Neural crest cell (in vitro differentiated cells): ENCODE data around the gene PLCH1. TPM values are rescaled to one million over a fixed set of nuclear protein-coding genes. Genes with fewer than 3 reads are reported as not detected.
"Not testable (repeated sequence)": the region's sequence is repeated elsewhere in the genome, so short reads cannot be mapped to it uniquely, and the experiment has no call there.

Source experiments
- DNase-seq: peaks from one replicate; pipeline ENCODE4 v3.0.0; 2021; ENCODE audit warnings: low read depth, mixed read lengths, low spot score
- H3K27ac Mint-ChIP-seq: one replicate; pipeline ENCODE4 v1.8.0; 2021; ENCODE audit warnings: mild to moderate bottlenecking, mixed read lengths; ENCODE audit not compliant: unreplicated experiment
- H3K27me3 Mint-ChIP-seq: 2 replicates; pipeline ENCODE4 v1.8.0; 2021; ENCODE audit warnings: low read depth, mild to moderate bottlenecking, mixed read lengths
- H3K36me3 Mint-ChIP-seq: 2 replicates; pipeline ENCODE4 v1.8.0; 2021; ENCODE audit warnings: low read depth, mild to moderate bottlenecking, mixed read lengths
- H3K4me1 Mint-ChIP-seq: 2 replicates; pipeline ENCODE4 v1.8.0; 2021; ENCODE audit warnings: mixed read lengths
- H3K4me3 Mint-ChIP-seq: one replicate; pipeline ENCODE4 v1.8.0; 2021; ENCODE audit warnings: mild to moderate bottlenecking, mixed read lengths
- H3K9me3 Mint-ChIP-seq: 2 replicates; pipeline ENCODE4 v1.8.0; 2021; ENCODE audit warnings: mixed read lengths
- total RNA-seq: library from RNA; stranded (reverse); gene quantifications from 2 replicates; pipeline ENCODE4 v1.2.1, GENCODE V29; 2021
- TF ChIP-seq, protein P1 (sequence below): fragments of 200-600 bp; sonication (generic); conservative IDR thresholded peaks from 2 replicates; pipeline ENCODE4 v1.5.0; 2021; ENCODE audit warnings: antibody characterized with exemption, mild to moderate bottlenecking

PLCH1 gene
- total RNA-seq, 1 donor from 2014 or later, result 22.4 TPM

DNA sequence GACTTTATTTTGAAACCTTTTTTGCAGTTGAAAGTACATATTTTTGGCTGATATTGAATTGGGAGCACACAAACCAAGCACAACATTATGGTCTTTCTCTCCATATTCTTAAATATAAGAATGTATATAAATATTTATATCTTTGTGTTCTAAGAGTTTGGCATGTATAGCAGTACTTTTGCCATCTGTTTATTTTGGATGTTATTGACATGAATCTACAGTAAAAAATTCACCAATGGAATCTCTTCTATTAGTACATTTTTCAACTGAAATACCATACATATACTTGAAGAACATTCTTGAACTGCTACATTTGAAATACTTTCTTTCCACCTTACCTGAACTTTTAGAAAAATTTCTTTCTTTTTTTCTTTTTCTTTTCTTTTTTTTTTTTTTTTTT lies 342.2 kb downstream of the PLCH1 start:
- no peak for DNase-seq
- H3K4me3 Mint-ChIP-seq, result no peak overlapping the region
- no peak overlapping the region for H3K27ac Mint-ChIP-seq
- H3K4me1 Mint-ChIP-seq, result no peaks in the 10 kb centered on the region
- no peaks in the 10 kb centered on the region for H3K9me3 Mint-ChIP-seq
- TF ChIP-seq, protein P1, sequence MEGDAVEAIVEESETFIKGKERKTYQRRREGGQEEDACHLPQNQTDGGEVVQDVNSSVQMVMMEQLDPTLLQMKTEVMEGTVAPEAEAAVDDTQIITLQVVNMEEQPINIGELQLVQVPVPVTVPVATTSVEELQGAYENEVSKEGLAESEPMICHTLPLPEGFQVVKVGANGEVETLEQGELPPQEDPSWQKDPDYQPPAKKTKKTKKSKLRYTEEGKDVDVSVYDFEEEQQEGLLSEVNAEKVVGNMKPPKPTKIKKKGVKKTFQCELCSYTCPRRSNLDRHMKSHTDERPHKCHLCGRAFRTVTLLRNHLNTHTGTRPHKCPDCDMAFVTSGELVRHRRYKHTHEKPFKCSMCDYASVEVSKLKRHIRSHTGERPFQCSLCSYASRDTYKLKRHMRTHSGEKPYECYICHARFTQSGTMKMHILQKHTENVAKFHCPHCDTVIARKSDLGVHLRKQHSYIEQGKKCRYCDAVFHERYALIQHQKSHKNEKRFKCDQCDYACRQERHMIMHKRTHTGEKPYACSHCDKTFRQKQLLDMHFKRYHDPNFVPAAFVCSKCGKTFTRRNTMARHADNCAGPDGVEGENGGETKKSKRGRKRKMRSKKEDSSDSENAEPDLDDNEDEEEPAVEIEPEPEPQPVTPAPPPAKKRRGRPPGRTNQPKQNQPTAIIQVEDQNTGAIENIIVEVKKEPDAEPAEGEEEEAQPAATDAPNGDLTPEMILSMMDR, result no peak
- H3K36me3 Mint-ChIP-seq, result no peaks in the 10 kb centered on the region
- no peaks in the 10 kb centered on the region for H3K27me3 Mint-ChIP-seq

DNA sequence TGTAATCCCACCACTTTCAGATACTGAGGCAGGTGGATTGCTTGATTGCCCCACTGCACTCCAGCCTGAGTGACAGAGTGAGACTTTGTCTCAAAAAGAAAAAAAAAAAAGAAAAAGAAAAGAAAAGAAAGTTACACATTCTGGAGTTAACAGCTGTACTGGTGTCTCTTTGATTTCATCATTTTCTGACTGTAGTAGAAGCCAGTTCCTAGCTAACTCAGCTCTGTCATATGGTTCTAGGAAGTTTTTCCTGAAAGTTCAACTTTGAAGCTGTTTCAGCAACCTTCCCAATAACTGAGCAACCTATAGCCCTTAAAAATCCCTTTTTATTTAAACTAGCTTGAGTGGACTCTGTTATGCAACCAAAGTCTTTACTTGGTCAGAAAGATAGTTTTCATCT lies 346.8 kb downstream of the PLCH1 start:
- no peaks in the 10 kb centered on the region for H3K27me3 Mint-ChIP-seq
- no peak overlapping the region for H3K4me3 Mint-ChIP-seq
- no peak for DNase-seq
- H3K36me3 Mint-ChIP-seq, result peaks cover 5% of the 10 kb centered on the region
- TF ChIP-seq, protein P1, result no peak
- H3K27ac Mint-ChIP-seq, result no peak overlapping the region
- peaks cover 7% of the 10 kb centered on the region for H3K9me3 Mint-ChIP-seq
- H3K4me1 Mint-ChIP-seq, result no peaks in the 10 kb centered on the region

DNA sequence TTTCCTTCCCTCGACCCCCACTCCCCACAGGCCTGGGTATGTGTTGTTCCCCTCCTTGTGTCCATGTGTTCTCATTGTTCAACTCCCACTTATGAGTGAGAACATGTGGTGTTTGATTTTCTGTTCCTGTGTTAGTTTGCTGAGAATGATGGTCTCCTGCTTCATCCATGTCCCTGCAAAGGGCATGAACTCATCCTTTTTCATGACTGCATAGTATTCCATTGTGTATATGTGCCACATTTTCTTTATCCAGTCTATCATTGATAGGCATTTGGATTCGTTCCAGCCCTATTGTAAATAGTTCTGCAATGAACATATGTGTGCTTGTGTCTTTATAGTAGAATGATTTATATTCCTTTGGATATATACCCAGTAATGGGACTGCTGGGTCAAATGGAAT lies 350.0 kb downstream of the PLCH1 start:
- not testable (repeated sequence) for H3K9me3 Mint-ChIP-seq, H3K4me1 Mint-ChIP-seq, DNase-seq, H3K36me3 Mint-ChIP-seq, H3K27ac Mint-ChIP-seq, H3K27me3 Mint-ChIP-seq, H3K4me3 Mint-ChIP-seq

DNA sequence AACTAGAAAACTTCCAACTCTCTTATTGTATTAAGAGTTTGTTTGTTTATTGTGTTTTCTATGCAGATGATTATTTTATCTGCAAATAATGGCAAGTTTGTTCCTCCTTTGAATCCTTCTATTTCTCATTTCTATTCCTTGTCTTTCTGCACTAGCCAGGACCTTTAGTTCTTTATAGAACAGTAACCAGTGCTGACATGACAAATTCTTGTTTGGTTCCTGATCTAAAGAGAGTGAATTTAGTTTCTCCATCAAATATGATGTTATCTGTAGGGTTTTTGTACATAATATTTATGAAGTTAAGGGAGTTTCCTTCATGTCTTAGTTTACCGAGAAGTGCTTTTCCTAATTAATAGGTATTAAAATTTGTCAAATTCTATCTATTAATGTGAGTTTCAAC lies 350.6 kb downstream of the PLCH1 start:
- TF ChIP-seq, protein P1, result no peak
- Mint-ChIP-seq H3K36me3 (peaks cover 5% of the 10 kb centered on the region), H3K27me3 (no peaks in the 10 kb centered on the region), H3K27ac (no peak overlapping the region), H3K4me3 (no peak overlapping the region), H3K9me3 (peaks cover 7% of the 10 kb centered on the region), H3K4me1 (no peaks in the 10 kb centered on the region)
- no peak for DNase-seq

DNA sequence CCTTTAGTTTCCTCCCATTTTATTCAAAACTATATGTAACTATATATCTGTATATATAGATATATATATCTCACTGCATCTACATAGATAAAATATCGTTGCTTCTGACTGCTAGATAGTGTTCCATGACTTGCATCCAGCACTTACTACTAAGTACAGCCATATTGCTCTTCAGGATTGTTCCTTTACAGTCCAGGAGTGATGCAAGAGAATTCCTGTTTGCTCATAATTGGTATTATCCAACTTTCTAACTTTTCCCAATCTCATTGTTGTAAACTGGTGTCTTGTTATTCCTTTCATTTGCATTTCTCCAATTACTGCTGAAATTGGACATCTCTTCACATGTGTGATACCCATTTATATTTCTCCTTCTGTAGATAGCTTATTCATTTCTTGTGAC lies 351.6 kb downstream of the PLCH1 start:
- Mint-ChIP-seq H3K9me3 (peaks cover 7% of the 10 kb centered on the region), H3K27ac (no peak overlapping the region)
- DNase-seq, result no peak

DNA sequence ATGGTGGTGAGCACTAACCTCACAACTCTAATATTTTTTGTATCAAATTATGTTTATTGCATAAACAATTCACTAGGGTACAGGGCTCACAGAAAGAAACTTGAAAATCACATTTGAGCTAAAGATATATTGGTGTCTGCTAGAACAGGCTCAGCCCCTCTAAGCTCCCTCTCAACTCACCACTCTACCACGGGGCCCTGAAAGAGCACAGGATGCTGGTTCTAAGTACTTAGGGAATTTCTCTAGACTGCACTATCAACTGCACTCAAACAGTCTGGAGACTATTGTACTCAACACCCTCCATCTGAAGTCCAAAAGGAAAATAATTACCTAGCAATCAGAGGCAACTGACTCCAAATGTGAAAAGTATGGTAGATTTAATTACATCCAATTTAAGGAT lies 352.7 kb downstream of the PLCH1 start:
- H3K9me3 Mint-ChIP-seq, result peaks cover 7% of the 10 kb centered on the region
- TF ChIP-seq, protein P1, result no peak
- no peak overlapping the region for H3K4me3 Mint-ChIP-seq
- no peaks in the 10 kb centered on the region for H3K4me1 Mint-ChIP-seq
- H3K36me3 Mint-ChIP-seq, result peaks cover 5% of the 10 kb centered on the region
- H3K27me3 Mint-ChIP-seq, result no peaks in the 10 kb centered on the region
- DNase-seq, result no peak
- H3K27ac Mint-ChIP-seq, result no peak overlapping the region

More for the DNA sequence above, 351.6 kb downstream of the PLCH1 start:
- Mint-ChIP-seq H3K27me3 (no peaks in the 10 kb centered on the region), H3K4me3 (no peak overlapping the region), H3K36me3 (peaks cover 5% of the 10 kb centered on the region), H3K4me1 (no peaks in the 10 kb centered on the region)
- TF ChIP-seq, protein P1, result no peak
